Retinal pigment epithelial cell (primary cell): Measurements from ENCODE around the gene MGA.

Source experiments
- DNase-seq: peaks from one replicate; pipeline ENCODE4 v3.0.0-alpha.2; 2010; ENCODE audit warnings: low read depth
- H3K4me3 ChIP-seq: 2 replicates; pipeline ENCODE4 v1.5.1; 2011; ENCODE audit warnings: mild to moderate bottlenecking, low read length, control low read depth, moderate library complexity
- TF ChIP-seq, protein P1 (sequence below): conservative IDR thresholded peaks from 2 replicates; pipeline ENCODE4 v1.5.1; 2011; ENCODE audit warnings: low read depth, low read length, control low read depth, inconsistent platforms

The MGA gene

DNA sequence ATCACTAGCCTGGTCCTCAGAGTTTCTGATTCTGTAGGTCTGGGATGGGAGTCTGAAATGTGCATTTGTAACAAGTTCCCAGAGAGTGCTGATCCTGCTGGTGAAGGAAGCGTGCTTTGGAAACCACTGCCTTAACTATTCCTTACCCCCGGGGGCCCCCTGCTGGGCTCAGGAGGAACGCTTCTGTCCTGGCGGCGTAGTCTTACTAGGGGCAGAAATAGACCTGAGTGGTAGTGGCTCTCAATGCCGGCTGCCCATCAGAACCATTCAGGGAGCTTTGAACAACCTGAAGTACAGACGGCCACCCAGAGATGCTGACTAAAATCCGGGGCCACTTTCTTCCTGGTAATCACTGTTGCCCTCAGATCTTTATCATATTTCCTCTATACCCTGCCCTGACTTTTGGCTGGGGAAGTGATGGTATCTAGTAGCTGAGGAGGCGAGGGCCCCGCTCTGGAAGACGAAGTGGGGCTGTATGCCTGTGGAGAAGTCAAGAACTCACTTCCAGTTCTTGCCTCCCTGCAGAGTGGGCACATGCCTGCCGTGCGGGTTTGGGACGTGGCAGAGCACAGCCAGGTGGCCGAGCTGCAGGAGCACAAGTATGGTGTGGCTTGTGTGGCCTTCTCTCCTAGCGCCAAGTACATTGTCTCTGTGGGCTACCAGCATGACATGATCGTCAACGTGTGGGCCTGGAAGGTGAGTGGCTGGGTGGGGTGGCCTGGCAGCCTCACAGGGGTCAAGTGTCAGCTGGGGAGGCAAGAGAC, 151.4 kb downstream of the MGA start:
- no peak for DNase-seq
- TF ChIP-seq, protein P1, sequence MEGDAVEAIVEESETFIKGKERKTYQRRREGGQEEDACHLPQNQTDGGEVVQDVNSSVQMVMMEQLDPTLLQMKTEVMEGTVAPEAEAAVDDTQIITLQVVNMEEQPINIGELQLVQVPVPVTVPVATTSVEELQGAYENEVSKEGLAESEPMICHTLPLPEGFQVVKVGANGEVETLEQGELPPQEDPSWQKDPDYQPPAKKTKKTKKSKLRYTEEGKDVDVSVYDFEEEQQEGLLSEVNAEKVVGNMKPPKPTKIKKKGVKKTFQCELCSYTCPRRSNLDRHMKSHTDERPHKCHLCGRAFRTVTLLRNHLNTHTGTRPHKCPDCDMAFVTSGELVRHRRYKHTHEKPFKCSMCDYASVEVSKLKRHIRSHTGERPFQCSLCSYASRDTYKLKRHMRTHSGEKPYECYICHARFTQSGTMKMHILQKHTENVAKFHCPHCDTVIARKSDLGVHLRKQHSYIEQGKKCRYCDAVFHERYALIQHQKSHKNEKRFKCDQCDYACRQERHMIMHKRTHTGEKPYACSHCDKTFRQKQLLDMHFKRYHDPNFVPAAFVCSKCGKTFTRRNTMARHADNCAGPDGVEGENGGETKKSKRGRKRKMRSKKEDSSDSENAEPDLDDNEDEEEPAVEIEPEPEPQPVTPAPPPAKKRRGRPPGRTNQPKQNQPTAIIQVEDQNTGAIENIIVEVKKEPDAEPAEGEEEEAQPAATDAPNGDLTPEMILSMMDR: peak; percentile 92
- no peak overlapping the region for H3K4me3 ChIP-seq

DNA sequence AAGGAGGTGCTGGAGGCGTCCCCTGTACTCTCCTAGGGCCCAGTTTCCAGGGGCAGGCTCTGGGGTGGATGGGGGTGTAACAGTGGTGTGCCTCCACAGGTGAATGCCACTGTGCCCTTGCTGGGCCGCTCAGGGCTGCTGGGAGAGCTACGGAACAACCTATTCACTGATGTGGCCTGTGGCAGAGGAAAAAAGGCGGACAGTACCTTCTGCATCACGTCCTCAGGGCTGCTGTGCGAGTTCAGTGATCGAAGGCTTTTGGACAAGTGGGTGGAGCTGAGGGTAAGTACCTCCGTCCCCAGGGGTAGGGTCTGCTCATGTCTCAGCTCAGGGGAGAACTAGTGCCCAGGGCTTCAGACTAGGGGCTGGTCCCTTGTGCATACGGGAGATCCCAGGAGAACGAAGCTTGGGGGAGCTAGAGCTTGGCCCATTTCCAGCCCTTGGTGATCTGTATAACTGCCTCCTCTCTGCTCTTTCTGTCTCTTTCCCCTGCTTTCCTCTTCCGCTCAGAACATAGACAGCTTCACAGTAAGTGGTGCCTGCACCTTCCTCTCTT, 152.7 kb downstream of the MGA start:
- TF ChIP-seq, protein P1: no peak
- no peak overlapping the region for H3K4me3 ChIP-seq
- no peak for DNase-seq

DNA sequence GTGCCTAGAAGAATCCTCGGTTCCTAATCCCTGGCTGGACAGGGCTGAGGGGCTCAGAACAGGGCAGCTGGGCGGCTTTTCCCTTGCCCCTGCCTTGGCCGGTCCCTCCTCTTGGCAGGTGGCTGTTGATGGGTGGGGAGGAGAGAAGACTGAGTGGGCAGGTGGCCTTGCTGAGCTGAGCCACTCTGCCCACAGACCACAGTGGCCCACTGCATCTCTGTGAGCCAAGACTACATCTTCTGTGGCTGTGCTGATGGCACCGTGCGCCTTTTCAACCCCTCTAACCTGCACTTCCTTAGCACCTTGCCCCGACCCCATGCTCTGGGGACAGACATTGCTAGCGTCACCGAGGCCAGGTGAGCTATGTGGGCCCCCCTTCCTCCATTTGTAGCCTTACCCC, 153.2 kb downstream of the MGA start:
- no peak for DNase-seq
- TF ChIP-seq, protein P1: no peak
- H3K4me3 ChIP-seq: no peak overlapping the region

DNA sequence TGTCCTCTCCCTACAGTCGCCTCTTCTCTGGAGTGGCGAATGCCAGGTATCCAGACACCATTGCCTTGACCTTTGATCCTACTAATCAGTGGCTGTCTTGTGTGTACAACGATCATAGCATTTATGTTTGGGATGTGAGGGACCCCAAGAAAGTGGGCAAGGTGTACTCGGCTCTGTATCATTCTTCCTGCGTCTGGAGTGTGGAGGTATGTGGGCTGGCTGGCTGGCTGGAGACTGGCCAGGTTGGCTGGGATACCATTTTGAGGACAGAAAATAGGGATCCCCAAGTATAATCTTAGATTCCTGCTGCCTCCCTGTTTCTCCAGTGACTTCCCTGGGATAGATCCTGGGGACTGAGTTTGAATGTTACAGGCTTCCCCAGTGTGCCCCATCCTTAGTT, 154.3 kb downstream of the MGA start:
- TF ChIP-seq, protein P1: no peak
- H3K4me3 ChIP-seq: no peak overlapping the region
- DNase-seq: no peak

DNA sequence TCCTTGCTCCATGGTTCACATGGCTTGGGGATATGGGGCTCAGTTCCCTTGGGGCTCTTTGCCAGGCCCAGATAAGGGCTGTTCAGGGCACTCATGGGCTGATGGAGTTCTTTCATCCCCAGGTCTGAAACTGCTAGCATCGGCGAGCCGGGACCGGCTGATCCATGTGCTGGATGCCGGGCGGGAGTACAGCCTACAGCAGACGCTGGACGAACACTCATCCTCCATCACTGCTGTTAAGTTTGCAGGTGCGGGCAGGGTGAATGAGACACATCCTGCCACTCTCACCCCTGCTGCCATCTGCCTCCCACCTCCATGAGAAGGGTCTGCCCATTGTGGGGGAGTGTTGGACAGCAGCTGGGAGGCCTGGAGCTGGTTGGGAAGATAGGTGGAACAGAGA, 156.6 kb downstream of the MGA start:
- H3K4me3 ChIP-seq: no peak overlapping the region
- TF ChIP-seq, protein P1: no peak
- DNase-seq: no peak

DNA sequence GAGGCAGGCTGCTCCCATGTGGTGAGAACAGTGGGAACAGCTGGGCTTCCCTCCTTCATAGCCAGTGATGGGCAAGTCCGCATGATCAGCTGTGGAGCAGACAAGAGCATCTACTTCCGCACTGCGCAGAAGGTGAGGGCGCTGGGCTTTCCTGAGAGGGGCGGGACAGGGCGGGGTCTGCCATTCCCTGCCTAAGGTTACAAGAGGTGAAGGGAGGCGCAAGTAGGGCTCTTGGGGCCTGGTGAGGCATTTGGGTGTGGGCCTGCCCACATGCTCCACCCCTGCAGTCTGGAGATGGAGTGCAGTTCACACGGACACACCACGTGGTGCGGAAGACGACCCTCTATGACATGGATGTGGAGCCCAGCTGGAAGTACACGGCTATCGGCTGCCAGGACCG, 157.1 kb downstream of the MGA start:
- no peak for DNase-seq
- no peak overlapping the region for H3K4me3 ChIP-seq
- TF ChIP-seq, protein P1: no peak

DNA sequence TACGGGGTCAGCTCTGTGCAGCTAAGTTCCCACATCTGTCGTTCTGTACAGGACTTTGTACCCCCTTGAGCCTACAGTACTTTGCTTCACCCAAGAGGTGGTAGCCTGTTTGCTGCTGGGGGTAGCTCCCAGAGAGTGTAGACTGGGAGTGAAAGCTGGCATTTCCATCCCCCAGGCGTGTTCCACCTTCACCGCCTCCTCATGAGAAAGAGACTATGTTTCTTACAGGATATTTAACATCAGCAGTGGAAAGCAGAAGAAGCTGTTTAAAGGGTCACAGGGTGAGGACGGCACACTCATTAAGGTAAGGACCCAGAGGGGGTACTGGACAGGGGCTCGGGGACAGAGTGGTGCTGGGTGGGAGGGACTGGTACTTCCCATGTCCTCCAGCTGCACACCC, 157.6 kb downstream of the MGA start:
- TF ChIP-seq, protein P1: no peak
- no peak for DNase-seq
- H3K4me3 ChIP-seq: no peak overlapping the region
